ENCODE measurements around the gene RNPEP. TPM values are rescaled to one million over a fixed set of nuclear protein-coding genes. Genes with fewer than 3 reads are reported as not detected.
A peak's percentile ranks its signal among the peaks of the same experiment; 100 is the strongest.
"Not testable (repeated sequence)": the region's sequence is repeated elsewhere in the genome, so short reads cannot be mapped to it uniquely, and the experiment has no call there.

The RNPEP gene
- total and polyA plus RNA-seq, 2 donors = 20.0 to 39.7 TPM

DNA sequence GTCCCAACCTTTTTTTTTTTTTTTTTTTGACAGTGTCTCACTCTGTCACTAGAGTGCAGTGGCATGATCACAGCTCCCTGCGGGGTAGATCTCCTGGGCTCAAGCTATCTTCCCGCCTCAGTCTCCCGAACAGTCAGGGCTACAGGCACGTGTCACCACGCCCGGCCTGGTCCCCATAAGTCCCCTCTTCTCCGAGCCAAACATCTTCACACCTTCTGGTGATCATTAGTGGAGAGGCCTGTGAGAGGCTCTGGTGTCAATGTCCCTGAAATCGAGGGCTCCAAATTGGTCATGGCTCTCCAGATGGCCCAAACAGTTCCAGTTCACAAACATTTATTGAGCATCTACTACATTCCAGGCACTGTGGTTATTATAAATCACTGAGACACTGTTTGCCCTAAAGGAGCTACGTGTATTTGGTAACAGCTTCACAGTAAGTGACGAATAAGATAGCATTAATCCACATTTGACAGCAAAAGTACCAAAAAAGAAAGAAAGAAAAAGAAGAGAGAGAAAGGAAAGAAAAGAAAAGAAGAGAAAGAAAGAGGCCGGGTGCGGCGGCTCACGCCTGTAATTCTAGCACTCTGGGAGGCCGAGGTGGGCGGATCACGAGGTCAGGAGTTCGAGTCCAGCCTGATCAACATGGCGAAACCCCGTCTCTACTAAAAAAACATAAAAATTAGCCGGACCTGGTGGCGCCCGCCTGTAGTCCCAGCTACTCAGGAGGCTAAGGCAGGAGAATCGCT is 28.0 kb upstream of the RNPEP start:
- Histone ChIP-seq H3K27me3 (ENCODE audit: control insufficient read depth in 2 of 2, insufficient read depth in 1 of 2, low read length in 1 of 2) (peaks cover 2 to 6% of the 10 kb centered on the region in 2 donors), H3K9me3 (ENCODE audit: control insufficient read depth in 2 of 2, insufficient read depth in 1 of 2, low read length in 1 of 2) (no peaks in the 10 kb centered on the region), H3K36me3 (ENCODE audit: control insufficient read depth in 2 of 2, insufficient read depth in 2 of 2, low read length in 1 of 2) (peaks cover 6 to 16% of the 10 kb centered on the region in 2 donors), H3K27ac (ENCODE audit: low read depth in 1 of 2, low read length in 1 of 2) (peak overlapping the region in 1 of 2 donors; percentile 4), H3K4me3 (ENCODE audit: low read length in 2 of 2) (peak overlapping the region; percentile 66 to 100), H3K4me1 (ENCODE audit: control insufficient read depth in 2 of 2, insufficient read depth in 2 of 2, low read length in 2 of 2) (peaks cover 0 to 3% of the 10 kb centered on the region in 2 donors)
- WGBS = 63% methylated on average over 24 of the region's 24 CpGs
- DNase-seq (ENCODE audit: low read depth in 6 of 9, low spot score in 9 of 9) = peak in 1 of 9 donors; percentile 13

DNA sequence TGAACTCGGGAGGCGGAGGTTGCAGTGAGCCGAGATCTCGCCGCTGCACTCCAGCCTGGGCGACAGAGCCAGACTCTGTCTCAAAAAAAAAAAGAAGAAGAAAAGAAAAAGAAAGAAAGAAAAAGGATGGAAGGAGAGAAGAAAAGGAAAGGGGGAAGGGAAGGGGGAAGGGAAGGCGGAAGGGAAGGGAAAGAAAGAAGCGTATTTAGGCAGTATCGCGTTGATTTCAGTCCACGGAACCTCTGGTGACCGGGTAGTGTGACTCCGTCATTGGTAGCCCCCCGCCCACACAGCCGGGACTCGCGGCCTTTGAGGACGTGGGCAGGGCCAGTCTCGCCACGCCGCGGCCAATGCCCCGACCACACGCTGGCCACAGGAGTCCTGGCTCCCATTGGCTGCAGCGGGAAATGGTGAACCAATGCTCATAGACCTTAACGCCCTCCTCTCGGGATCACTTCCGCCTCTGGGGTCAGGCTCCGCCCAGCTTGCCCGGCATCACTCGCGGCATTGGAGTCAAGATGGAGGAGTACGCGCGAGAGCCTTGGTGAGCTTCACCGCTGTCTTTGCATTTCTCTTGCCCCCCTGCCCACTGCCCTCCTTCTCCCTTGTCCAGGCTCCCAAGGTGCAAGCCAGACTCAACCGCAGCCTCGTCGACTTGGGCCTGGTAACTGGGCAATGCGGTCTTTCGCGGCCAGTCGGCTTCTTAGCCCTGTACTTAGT is 27.3 kb upstream of the RNPEP start, which contains the start of gene TIMM17A:
TIMM17A (plus strand) TSS at position 495 of the 720 bp plus-strand sequence; CDS start at position 519, 24 bp downstream.
- Histone ChIP-seq H3K4me1 (ENCODE audit: control insufficient read depth in 2 of 2, insufficient read depth in 2 of 2, low read length in 2 of 2) (peaks cover 0 to 3% of the 10 kb centered on the region in 2 donors), H3K27ac (ENCODE audit: low read depth in 1 of 2, low read length in 1 of 2) (peak within 1 kb of the TSS; percentile 69 to 81), H3K36me3 (ENCODE audit: control insufficient read depth in 2 of 2, insufficient read depth in 2 of 2, low read length in 1 of 2) (peaks cover 10 to 19% of the 10 kb centered on the region in 2 donors), H3K4me3 (ENCODE audit: low read length in 2 of 2) (peak within 1 kb of the TSS; percentile 66 to 100), H3K27me3 (ENCODE audit: control insufficient read depth in 2 of 2, insufficient read depth in 1 of 2, low read length in 1 of 2) (peaks cover 0 to 2% of the 10 kb centered on the region in 2 donors), H3K9me3 (ENCODE audit: control insufficient read depth in 2 of 2, insufficient read depth in 1 of 2, low read length in 1 of 2) (no peaks in the 10 kb centered on the region)
- peak; percentile 80 to 97 (median 87) for DNase-seq (ENCODE audit: low read depth in 6 of 9, low spot score in 9 of 9)
- WGBS = 1% methylated on average over 43 of the region's 43 CpGs

DNA sequence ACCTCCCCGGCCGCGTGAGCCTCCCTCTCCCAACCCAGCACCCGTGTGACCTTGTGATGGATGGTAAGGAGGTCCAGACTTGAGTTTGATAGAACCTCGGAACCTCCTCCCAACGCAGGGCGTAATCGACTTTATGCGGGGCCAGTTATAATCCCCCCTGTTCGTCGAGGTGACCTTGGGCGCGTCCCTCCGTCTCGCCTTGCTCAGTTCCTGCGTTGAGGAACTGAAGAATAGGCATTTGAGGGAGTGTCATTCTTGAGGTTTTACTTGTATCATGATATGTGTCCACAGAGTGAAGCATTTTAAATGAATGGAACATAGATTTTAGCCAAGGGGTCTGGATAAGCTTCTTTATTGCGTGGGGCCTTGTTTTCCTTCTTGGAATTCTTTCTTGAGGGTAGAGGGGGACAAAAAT is 26.7 kb upstream of the RNPEP start:
- peak overlapping the region; percentile 67 to 81 for H3K27ac ChIP-seq (ENCODE audit: low read depth in 1 of 2, low read length in 1 of 2)
- H3K27me3 ChIP-seq (ENCODE audit: control insufficient read depth in 2 of 2, insufficient read depth in 1 of 2, low read length in 1 of 2) = no peaks in the 10 kb centered on the region
- H3K4me1 ChIP-seq (ENCODE audit: control insufficient read depth in 2 of 2, insufficient read depth in 2 of 2, low read length in 2 of 2) = peaks cover 0 to 3% of the 10 kb centered on the region in 2 donors
- DNase-seq (ENCODE audit: low read depth in 6 of 9, low spot score in 9 of 9) = no peak
- peaks cover 11 to 22% of the 10 kb centered on the region in 2 donors for H3K36me3 ChIP-seq (ENCODE audit: control insufficient read depth in 2 of 2, insufficient read depth in 2 of 2, low read length in 1 of 2)
- H3K4me3 ChIP-seq (ENCODE audit: low read length in 2 of 2) = peak overlapping the region; percentile 66 to 100
- WGBS = under 1% methylated on average over 17 of the region's 17 CpGs
- no peaks in the 10 kb centered on the region for H3K9me3 ChIP-seq (ENCODE audit: control insufficient read depth in 2 of 2, insufficient read depth in 1 of 2, low read length in 1 of 2)

DNA sequence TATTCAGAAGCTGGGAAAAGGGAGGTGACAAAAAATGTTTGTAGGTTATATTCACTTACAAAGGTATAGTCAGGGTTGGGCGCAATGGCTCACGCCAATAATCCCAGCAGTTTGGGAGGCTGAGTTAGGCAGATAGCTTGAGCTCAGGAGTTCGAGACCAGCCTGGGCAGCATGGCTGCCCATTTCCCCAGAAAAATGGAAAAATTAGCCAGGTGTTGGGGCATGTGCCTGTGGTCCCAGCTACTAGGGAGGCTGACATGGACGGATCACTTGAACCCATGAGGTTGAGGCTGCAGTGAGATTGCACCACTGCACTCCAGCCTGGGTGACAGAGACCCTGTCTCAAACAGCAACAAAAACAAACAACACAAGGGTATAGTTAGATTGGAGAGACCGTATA is 24.1 kb upstream of the RNPEP start:
- no peaks in the 10 kb centered on the region for H3K27me3 ChIP-seq (ENCODE audit: control insufficient read depth in 2 of 2, insufficient read depth in 1 of 2, low read length in 1 of 2)
- H3K27ac ChIP-seq (ENCODE audit: low read depth in 1 of 2, low read length in 1 of 2) = no peak overlapping the region
- H3K36me3 ChIP-seq (ENCODE audit: control insufficient read depth in 2 of 2, insufficient read depth in 2 of 2, low read length in 1 of 2) = peaks cover 30 to 40% of the 10 kb centered on the region in 2 donors
- H3K4me1 ChIP-seq (ENCODE audit: control insufficient read depth in 2 of 2, insufficient read depth in 2 of 2, low read length in 2 of 2) = peaks cover 0 to 3% of the 10 kb centered on the region in 2 donors
- DNase-seq (ENCODE audit: low read depth in 6 of 9, low spot score in 9 of 9) = no peak
- no peak overlapping the region for H3K4me3 ChIP-seq (ENCODE audit: low read length in 2 of 2)
- WGBS = 86% methylated on average over 5 of the region's 5 CpGs
- no peaks in the 10 kb centered on the region for H3K9me3 ChIP-seq (ENCODE audit: control insufficient read depth in 2 of 2, insufficient read depth in 1 of 2, low read length in 1 of 2)

DNA sequence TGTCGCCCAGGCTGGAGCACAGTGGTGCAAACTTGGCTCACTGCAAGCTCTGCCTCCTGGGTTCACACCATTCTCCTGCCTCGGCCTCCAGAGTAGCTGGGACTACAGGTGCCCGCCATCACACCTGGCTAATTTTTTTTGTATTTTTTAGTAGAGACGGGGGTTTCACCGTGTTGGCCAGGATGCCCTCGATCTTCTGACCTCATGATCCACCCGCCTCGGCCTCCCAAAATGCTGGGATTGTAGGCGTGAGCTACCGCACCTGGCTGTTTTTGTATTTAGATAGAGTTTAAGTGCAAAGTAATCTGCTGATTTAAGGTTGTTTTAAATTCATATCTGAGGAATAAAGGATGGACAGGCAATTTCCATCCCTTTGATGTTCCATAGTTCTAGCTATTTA is 20.1 kb upstream of the RNPEP start:
- not testable (repeated sequence) for H3K27ac ChIP-seq (ENCODE audit: low read depth in 1 of 2, low read length in 1 of 2); H3K9me3 ChIP-seq (ENCODE audit: control insufficient read depth in 2 of 2, insufficient read depth in 1 of 2, low read length in 1 of 2); DNase-seq (ENCODE audit: low read depth in 6 of 9, low spot score in 9 of 9); H3K4me1 ChIP-seq (ENCODE audit: control insufficient read depth in 2 of 2, insufficient read depth in 2 of 2, low read length in 2 of 2); H3K4me3 ChIP-seq (ENCODE audit: low read length in 2 of 2); H3K27me3 ChIP-seq (ENCODE audit: control insufficient read depth in 2 of 2, insufficient read depth in 1 of 2, low read length in 1 of 2)
- peaks cover 45 to 61% of the 10 kb centered on the region in 2 donors for H3K36me3 ChIP-seq (ENCODE audit: control insufficient read depth in 2 of 2, insufficient read depth in 2 of 2, low read length in 1 of 2)
- 97% methylated on average over 10 of the region's 10 CpGs for WGBS

DNA sequence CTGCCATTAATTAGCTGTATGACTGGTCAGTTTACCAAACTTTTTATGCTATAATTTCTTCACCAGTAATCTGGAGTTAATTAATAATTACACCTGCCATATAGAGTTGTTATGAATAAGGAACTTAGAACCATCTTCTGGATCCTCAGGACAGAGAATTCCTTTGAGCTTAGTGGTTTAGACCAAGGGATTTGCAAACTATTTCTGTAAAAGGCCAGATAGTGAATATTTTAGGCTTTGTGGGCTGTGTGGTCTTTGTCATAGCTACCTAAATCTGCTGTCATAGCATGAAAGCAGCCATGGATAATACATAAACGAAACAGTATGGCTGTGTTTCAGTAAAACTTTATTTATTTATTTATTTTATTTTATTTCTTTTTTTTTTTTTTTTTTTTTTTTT is 18.2 kb upstream of the RNPEP start:
- 95% methylated on average over 1 of the region's 1 CpG for WGBS
- Histone ChIP-seq H3K27ac (ENCODE audit: low read depth in 1 of 2, low read length in 1 of 2) (no peak overlapping the region), H3K9me3 (ENCODE audit: control insufficient read depth in 2 of 2, insufficient read depth in 1 of 2, low read length in 1 of 2) (no peaks in the 10 kb centered on the region), H3K4me3 (ENCODE audit: low read length in 2 of 2) (no peak overlapping the region), H3K4me1 (ENCODE audit: control insufficient read depth in 2 of 2, insufficient read depth in 2 of 2, low read length in 2 of 2) (no peaks in the 10 kb centered on the region), H3K27me3 (ENCODE audit: control insufficient read depth in 2 of 2, insufficient read depth in 1 of 2, low read length in 1 of 2) (no peaks in the 10 kb centered on the region), H3K36me3 (ENCODE audit: control insufficient read depth in 2 of 2, insufficient read depth in 2 of 2, low read length in 1 of 2) (peaks cover 46 to 61% of the 10 kb centered on the region in 2 donors)
- DNase-seq (ENCODE audit: low read depth in 6 of 9, low spot score in 9 of 9) = no peak

DNA sequence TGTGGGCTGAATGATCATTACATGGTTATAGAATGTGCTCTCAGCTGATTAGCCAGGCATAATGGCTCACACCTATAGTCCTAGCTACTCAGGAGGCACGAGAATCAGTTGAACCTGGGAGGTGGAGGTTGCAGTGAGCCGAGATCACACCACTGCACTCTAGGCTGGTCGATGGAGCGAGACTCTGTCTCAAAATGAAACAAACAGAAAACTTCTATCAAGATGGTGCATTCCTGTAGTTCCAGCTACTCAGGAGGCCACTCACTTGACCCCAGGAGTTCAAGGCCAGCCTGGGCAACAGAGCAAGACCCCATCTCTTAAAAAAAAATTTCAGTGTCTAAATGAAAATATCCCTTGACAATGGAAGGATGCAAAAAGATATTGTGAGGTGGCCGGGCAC is 16.3 kb upstream of the RNPEP start:
- Histone ChIP-seq H3K9me3 (ENCODE audit: control insufficient read depth in 2 of 2, insufficient read depth in 1 of 2, low read length in 1 of 2) (no peaks in the 10 kb centered on the region), H3K27me3 (ENCODE audit: control insufficient read depth in 2 of 2, insufficient read depth in 1 of 2, low read length in 1 of 2) (no peaks in the 10 kb centered on the region), H3K27ac (ENCODE audit: low read depth in 1 of 2, low read length in 1 of 2) (no peak overlapping the region), H3K4me1 (ENCODE audit: control insufficient read depth in 2 of 2, insufficient read depth in 2 of 2, low read length in 2 of 2) (no peaks in the 10 kb centered on the region), H3K36me3 (ENCODE audit: control insufficient read depth in 2 of 2, insufficient read depth in 2 of 2, low read length in 1 of 2) (peaks cover 47 to 64% of the 10 kb centered on the region in 2 donors), H3K4me3 (ENCODE audit: low read length in 2 of 2) (no peak overlapping the region)
- 96% methylated on average over 5 of the region's 5 CpGs for WGBS
- no peak for DNase-seq (ENCODE audit: low read depth in 6 of 9, low spot score in 9 of 9)

DNA sequence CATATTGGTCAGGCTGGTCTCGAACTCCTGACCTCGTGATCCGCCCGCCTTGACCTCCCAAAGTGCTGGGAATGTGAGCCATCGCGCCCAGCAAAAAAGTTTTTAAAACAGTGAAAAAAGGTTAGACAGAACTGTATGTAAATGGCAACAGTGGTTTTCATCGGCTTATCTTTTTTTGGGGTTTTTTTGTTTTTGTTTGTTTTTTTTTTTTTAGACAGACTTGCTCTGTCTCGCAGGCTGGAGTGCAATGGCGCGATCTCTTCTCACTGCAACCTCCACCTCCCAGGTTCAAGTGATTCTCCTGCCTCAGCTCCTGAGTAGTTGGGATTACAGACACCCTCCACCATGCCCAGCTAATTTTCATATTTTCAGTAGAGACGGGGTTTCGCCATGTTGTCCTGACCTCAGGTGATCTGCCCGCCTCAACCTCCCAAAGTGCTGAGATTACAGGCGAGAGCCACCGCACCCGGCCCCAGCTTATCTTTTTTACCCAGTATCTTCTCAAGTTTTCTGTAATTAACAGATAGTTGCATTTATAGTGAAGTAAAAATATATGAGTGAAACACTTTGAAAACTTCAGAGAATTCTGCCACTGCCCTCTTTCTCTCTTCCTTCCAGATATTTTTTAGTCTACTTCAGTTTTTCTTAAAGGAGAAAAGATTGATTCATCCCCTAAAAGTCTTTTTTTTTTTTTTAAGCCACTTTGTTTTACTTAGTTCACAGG is 14.1 kb upstream of the RNPEP start:
- WGBS = 94% methylated on average over 16 of the region's 16 CpGs
- Histone ChIP-seq H3K36me3 (ENCODE audit: control insufficient read depth in 2 of 2, insufficient read depth in 2 of 2, low read length in 1 of 2) (peaks cover 33 to 50% of the 10 kb centered on the region in 2 donors), H3K27me3 (ENCODE audit: control insufficient read depth in 2 of 2, insufficient read depth in 1 of 2, low read length in 1 of 2) (no peaks in the 10 kb centered on the region), H3K27ac (ENCODE audit: low read depth in 1 of 2, low read length in 1 of 2) (no peak overlapping the region), H3K4me1 (ENCODE audit: control insufficient read depth in 2 of 2, insufficient read depth in 2 of 2, low read length in 2 of 2) (no peaks in the 10 kb centered on the region), H3K4me3 (ENCODE audit: low read length in 2 of 2) (no peak overlapping the region), H3K9me3 (ENCODE audit: control insufficient read depth in 2 of 2, insufficient read depth in 1 of 2, low read length in 1 of 2) (no peaks in the 10 kb centered on the region)
- no peak for DNase-seq (ENCODE audit: low read depth in 6 of 9, low spot score in 9 of 9)
